Colon (tissue), 2 donors: ENCODE measurements around the gene CERKL.

ENCODE experiments used
- FAIRE-seq: peaks from 2 replicates; lab custom pipeline; 2012; peaks lifted over from hg19 to GRCh38; lab: Jason Lieb, UNC
- donor health status: control.
- donor health status: control.

Gene CERKL

DNA sequence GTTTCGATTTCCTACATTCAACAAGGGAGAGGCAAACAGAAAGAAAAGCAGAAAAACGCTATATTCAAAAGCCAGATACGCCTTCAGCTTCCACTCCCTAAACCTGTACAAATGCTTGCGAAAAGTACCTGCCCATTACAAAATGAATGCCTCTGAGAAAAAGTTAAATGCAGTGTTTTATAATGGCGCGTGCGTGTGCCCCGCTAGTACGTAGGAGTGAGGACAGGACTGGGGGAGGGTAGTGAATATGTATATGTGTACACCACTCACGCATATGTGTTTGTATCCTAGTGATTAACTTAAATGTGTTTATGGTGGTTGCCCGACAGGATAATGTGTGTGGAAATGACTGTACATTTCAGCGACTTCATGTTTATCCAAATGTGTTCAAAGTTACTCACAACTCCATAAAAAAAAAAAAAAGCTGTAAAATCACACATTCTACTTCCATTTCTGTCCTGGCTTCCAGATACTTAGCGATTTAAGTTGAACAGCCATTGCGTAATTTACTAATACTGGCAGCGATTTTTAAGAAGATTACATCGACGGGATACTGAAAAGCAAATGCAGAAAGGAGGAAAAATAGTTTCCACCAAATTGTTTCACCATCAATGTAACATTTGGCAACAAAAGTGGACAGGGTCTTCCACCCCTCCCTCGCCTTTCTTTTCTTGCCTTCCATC is 22.1 kb upstream of the CERKL start:
- FAIRE-seq, result no peak

DNA sequence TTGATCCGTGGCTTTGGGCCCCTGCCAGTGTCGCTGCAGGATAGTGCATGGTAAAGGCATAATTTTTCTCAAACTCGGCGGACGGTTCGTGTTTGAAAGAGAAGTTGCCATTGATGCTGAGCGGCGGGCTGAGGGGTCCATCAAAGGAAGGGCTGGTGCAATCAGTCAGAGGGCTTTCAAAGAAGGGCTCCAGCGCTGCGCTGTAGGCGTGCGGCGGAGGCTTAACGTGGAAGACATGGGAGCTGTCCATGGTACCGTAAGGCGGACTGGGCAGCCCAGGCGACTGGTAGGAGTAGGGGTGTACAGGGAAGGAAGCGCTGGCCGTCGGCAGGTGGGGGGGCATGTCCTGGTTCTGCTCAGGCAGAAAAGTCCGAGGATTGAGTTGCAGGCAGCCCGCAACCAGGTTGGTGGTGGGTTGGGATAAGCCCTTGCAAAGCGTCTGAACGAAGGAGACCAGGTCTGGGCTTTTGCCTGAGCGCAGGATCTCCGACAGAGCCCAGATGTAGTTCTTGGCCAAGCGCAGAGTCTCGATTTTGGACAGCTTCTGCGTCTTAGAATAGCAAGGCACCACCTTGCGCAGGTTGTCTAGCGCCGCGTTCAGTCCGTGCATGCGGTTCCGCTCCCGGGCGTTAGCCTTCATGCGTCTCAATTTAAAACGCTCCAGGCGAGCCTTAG is 21.1 kb upstream of the CERKL start:
- FAIRE-seq, result no peak

DNA sequence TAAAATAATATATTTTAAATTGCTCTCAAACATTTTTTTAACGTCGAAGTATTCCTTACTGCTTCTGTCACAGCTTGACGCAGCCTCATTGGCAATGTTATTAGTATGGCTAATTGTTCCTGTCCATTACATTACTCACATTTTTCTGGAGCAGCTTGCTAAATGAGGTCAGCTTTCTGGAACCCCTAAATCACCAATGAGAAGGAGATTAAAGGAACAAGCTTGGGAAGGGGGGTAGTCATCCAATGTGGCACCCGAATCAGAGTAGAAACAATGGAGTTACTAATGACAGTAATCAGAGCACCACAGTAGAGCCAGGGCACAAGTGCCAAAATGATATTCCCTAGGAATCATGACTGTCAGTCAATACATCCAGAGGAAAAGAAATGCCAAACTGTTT is 18.3 kb upstream of the CERKL start:
- no peak for FAIRE-seq

DNA sequence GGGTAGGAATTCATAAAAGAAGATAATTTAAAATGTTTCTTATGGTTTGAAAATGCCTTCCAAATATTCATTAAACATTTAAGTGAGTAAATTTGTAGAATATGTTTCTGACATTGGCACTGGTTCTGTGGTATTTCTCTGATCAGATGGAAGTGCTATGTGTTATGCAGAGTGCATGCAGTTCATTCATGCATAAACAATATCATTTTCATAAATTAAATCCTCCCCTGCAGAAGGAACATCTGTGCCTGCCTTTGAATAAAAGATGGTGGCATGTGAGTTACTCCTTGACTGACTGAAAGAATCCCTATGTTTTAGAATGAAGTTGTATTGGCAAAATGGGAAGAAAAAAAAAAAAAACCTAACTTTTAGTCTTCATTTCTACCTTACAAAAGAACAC is 17.6 kb upstream of the CERKL start:
- no peak for FAIRE-seq

DNA sequence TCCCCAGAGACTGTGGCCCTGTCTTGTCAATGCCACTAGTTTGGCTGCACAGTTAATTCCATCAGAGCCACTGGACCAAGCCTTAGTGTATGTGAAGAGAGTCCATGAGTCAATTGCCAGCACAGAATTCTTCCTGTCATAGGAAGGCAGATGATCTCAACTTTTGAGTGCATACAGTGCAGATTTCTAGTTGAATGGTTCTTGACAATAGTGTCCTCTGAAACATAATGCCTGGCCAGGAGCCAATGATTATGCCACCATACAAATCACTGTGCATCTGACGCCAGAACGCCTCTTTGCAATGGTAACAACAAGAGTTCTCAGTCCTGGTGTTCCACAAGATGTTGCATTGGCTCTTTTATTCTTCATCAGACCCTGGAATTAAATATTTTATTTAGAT is 16.3 kb upstream of the CERKL start:
- FAIRE-seq, result no peak

DNA sequence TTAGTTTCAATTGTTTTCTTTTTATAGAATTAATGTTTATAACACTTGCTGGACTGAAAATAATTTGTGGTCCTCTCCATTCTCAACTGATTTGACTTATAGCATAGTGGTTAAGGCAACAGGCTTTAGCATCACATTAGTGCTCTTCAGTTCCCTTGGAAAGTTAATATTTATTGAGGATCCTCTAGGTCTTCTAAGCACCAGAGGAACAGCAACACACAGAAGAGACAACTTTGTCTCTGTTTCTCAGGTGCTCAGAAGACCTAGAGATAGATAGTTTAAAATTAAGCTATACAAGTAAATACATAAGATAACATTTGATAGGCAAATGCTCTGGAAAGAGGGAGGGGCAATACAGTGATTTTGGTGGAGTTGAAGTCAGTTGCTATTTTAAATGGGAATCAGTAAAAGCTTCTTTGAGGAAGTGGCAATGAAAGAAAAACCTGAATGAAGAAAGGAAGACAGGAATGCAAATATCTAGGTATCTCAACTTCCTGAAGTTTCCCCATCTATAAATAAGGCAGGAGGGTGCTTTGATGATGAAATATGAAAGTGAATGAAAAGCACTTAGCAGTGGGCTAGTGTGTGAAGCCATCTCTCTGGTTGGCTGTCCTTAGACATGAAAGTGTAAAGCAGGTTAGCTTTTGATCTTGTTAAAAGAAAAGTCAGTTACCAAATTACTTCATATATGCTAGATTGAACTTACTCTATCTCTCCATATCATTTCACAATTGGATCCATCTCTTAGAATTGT is 15.5 kb upstream of the CERKL start:
- no peak for FAIRE-seq

DNA sequence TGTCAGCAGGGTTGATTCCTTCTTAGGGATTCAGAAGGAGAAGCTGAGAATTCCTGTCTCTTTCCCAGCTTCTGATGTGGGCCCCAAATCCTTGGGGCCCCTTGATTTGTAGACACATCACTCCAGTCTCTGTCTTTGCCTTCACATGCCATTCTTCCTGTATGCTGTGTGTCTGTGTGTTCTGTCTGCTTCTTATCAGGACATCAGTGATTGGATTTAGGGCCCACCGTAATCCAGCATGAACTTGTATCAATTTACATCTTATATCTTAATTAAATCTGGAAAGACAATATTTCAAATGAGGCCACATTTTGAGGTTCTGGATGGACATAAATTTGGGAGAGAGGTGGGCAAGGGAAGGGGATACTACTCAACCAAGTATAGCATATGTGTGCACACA is 13.7 kb upstream of the CERKL start:
- FAIRE-seq, result no peak

DNA sequence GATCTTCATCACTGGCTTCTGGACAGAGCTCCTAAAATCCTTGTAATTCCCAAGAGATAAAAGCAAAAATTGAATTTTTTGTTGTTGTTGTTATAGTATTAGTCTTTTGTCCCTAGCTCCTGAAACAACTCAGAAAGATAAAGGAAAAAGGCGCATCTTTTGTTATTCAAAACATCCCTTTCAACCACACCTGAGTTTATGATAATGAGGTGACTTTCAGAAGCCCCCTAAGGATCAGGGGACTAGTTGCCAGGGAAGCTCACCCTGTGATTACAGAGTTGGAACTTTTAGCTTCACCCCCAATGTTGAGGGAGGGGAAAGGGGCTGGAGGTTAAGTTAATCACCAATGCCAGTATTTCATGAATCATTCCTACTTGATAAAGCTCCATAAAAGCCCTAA is 10.3 kb upstream of the CERKL start:
- FAIRE-seq, result no peak

DNA sequence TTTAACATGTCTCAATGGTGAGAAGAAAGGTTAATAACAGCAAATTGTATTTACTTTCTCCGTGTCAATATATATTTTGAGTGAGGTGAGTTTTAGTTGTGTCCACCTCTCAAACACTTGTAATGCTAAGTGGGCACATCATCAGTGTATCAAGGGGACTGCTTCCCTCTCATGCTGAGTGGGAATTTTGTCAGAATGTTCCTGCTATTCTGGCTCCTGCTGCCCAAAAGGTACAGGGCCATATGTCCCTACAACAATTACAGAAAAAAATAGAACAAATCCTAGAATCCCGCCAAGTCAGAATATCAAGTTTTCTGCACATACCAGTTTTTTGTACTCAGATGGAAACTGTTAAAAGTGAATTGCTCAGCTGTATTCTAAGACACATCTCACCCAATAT is 5.4 kb upstream of the CERKL start:
- no peak for FAIRE-seq

DNA sequence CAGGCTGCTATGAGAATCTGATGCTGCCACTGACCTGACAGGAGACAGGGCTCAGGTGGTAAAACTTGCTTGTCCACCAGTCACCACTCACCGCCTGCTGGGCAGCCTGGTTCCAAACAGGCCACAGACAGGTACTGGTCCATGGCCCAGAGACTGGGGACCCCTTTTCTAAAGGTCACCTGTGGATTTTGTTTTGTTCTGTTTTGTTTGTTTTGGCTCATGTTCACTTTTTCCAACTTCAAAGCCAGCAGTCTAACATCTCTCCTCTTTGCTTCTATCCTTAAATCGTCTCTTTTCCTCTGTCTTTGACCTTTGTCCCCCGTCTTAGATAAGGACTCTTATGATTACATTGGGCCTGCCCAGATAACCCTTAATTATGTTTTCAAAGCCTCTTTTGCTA is 3.3 kb upstream of the CERKL start:
- FAIRE-seq, result no peak

DNA sequence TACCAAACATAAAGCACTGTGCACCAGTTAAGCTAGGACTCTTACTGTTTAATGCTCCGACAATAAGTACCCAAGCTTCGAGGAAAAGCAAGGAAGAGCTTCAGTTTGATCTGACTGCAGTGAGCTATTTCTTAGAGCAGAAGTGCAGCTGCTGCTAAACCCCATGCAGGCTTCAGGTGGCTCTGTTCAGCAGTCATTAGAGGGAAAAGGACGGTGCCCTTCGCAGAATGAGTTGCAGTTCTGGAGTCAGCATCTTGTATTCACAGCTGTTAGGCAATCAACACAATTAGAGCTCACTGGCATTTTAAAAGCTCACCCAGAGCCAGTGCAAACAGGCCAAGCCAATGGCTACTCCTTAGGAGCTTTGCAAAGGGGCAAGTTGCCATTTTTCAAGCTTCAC is 1.5 kb upstream of the CERKL start:
- no peak for FAIRE-seq

DNA sequence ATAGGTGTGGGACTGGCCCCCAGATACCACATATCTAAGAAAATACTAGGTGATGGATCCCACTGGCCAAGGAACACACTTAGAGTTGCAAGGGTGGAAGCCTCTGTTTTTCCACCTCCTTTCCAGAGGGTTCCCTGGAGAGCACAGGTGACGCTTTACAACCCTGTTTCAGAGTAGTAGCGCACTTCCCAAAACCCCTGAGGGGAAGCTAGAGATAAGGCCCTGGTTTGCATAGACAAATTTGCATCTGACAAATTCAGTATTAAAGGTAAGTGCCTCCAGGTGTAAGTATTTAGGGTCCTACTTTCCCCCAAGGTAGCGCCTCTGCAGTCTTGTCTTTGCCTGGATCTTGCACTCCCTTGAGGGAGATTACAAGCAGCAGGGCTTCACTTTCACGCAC is 474 bp upstream of the CERKL start:
- no peak for FAIRE-seq

DNA sequence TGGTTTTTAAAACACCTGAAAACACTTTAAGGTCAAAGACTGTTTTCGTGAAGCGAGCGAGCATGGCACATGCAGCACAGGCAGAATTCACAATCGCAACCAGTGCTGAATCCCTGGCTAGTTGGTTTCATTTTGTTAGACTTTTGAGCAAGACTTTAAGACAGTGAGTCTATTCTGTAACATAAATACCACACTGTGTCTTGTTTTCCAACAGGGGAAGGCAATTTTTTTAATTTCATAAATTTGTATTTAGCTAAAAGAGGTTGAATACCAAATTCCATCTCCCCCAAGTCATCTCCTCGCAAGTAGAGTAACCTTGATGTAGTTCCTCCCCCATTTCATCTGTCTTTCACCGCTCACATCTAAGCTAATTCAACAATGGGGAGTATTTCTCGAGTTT is 1.4 kb downstream of the CERKL start:
- FAIRE-seq, result no peak

DNA sequence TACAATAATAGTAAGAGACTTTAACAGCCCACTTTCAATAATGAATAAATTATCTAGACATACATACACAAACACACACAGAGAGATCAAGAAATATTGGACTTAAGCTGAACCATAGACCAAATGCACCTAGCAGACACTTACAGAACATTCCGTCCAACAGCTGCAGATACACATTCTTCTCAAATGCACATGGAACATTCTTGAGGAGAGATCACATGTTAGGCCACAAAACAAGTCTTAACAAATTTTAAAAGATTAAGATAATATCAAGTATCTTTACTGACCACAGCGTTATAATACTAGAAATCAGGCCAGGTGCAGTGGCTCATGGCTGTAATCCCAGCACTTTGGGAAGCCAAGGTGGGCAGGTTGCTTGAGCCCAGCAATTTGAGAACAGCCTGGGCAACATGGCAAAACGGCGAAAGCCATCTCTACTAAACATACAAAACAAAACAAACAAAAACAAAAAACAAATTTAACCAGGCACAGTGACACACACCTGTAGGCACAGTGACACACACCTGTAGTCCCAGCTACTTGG is 7.4 kb downstream of the CERKL start:
- FAIRE-seq, result no peak

DNA sequence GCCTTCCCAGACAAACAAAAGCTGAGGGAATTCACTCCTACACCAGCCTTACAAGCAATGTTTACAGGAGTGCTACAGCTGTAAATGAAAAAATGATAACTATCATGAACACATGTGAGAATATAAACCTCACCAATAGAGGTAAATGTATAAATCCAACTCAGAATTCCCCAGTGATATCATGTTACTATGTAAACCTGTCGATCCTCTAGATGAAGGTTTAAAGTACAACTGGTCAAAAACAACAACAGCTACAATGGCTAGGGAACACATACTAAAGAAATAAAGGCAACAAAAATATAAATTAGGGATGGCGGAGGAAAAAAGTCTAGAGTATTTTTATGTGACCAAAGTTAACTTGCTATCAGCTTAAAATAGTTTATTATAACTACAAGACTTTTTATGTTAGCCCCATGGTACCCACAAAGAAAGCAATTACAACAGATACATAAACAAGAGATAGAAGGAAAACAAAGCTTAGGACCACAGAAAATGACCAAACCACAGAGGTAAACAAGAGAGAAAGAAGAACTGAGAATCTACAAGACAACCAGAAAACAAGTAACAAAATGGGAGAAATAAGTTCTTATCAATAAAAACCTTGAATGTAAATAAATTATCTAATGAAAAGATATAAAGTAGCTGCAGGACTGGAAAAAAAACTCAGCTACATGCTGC is 8.3 kb downstream of the CERKL start:
- FAIRE-seq, result no peak

DNA sequence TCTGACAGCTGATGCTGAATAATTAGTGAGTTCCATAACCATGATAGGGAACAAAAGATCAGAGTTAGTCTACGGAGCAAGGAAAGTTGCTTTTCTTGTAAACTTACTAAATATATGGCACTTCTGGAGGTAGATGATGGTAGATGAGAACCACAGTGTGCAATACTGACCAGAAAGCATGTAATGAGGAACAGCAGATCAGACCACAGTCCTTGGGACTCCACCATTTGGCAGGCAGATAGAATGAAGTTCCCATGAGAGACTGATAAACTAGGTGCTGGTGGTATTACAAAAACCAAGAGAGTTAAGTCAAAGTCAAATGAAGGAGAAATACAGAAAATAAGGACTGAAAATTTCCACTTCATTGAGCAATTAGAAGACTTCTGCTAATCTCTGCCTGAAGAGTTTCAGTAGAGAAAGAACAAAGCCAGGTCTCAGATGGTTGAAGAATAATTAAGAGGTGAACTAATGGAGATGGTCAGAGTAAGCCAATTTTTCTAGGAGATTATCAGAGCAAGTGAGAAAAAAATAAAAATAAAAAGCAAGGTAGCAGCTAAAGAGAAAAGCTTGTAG is 10.4 kb downstream of the CERKL start:
- FAIRE-seq, result no peak

DNA sequence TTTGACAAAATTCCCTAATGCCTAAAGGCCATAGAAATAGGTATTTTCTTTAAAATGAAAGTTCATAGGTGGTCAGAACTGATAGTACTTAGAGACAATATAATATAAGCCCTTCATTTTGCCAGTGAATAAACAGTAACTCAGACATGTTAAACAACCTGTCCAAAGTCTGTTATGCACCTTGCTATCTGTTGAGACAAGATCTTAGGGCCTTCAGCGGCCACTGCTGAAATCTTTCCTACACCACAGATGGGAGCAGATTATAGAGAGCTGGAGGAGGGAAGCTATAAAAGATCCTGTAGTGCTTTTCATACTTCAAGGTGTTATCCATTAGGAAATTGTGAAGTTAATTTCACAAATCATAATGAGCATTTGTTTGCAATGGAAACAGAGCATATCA is 13.8 kb downstream of the CERKL start:
- FAIRE-seq, result no peak

DNA sequence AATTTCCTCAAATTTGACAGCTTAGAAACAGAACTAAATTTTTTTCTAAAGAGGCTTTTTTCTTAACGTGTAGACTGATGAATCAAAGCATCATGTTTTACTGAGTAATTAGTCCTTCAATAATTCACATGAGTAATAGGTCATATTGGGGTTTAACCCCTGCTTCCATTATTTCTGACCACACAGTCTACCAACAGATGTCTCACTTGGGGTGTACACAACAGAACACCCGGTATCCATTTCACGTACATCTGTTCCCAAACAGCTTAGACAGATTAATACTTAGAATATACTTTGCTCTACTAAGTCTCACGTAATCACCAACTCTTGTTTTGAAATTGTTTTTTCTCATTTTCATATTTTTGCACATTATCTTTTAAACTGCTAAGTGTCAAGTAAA is 14.8 kb downstream of the CERKL start:
- FAIRE-seq, result no peak

DNA sequence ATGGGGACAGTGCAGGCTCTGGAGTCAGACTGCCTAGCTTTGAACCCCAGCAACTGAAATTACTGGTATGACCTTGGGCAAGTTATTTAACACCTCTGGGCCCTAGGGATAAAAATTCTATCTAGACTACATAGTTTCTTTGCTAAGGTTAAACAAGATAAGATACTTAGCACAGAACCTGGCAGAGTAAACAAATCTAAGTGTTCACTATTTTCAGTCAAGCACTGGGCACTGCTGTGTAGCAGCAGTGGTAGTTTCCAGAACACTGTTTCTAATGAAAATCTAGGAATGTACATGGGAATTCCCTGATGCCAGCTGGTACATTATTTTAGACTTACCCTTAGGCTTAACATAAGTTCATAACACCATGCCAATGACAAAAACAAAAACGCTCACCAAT is 17.2 kb downstream of the CERKL start:
- FAIRE-seq, result no peak

DNA sequence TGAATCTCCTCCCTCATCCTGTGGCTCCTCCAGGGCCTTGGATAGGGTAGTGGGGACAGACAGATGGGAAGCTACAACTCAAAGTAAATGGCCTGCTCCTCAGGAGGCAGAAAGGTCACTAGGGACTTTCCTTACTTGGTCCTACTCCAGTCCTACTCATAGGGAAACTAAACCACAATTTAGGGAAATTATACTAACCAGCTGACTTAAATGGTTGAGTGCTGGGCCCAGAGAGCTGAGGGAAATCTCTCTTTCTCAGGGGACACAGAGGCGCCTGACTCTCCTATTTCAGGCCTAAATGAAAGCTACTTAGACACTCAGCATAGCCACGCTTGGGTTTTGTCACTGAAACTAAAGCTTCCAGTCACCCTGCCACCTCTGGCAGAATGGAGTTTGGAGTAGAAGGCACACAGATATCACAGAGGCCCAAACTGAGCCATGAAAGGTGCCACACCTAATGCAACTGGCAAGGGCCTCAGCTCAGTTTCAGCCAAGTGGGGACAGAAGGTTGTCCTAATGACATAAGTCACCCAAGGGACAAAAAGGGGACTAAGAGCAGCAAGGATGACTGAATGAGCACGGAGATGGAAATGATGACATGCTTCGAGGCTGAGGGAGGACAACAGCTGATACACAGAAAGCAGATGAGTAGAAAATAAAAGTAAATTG is 24.0 kb downstream of the CERKL start:
- FAIRE-seq, result no peak
